ENCODE data around the gene C19orf85.

DNA sequence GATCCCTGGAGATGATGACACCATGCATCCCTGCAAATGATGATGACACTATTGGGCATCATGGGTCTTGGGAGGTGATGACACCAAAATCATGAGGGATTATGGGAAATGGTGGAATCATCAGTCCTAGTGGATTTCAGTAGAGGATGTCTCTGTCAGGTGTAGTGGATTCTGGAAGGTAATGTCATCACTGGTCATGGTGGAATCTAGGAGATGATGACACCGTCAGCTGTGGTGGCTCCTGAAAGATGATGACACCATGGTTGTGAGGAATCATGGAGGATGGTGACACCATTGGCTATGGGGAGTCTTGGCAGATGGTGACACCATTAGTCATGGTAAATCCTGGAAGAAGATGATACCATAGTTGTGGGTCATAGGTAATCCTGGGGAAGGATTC is 33.4 kb downstream of the C19orf85 start:
- TF ChIP-seq, protein P1, sequence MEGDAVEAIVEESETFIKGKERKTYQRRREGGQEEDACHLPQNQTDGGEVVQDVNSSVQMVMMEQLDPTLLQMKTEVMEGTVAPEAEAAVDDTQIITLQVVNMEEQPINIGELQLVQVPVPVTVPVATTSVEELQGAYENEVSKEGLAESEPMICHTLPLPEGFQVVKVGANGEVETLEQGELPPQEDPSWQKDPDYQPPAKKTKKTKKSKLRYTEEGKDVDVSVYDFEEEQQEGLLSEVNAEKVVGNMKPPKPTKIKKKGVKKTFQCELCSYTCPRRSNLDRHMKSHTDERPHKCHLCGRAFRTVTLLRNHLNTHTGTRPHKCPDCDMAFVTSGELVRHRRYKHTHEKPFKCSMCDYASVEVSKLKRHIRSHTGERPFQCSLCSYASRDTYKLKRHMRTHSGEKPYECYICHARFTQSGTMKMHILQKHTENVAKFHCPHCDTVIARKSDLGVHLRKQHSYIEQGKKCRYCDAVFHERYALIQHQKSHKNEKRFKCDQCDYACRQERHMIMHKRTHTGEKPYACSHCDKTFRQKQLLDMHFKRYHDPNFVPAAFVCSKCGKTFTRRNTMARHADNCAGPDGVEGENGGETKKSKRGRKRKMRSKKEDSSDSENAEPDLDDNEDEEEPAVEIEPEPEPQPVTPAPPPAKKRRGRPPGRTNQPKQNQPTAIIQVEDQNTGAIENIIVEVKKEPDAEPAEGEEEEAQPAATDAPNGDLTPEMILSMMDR (IDR thresholded peaks at IDR 0.05) = no peak
- TF ChIP-seq POLR2AphosphoS5 (IDR thresholded peaks at IDR 0.05) (no peak), EP300 (IDR thresholded peaks at IDR 0.05) (no peak)

Measured in suprapubic skin (tissue), 4 donors.